Measurements from ENCODE around the gene HMCES. TPM values are rescaled to one million over a fixed set of nuclear protein-coding genes. Genes with fewer than 3 reads are reported as not detected.

Gene HMCES
- total and polyA plus RNA-seq, 2 of the 13 experiments (the other 11 are each of a cell fraction or from before 2014, with no cell fraction given), result 16.1 to 37.5 TPM

- TF ChIP-seq ZNF773 (CRISPR knock-in tag; IDR thresholded peaks at IDR 0.05; ENCODE audit: borderline replicate concordance) (no peak), UBTF (CRISPR knock-in tag; IDR thresholded peaks at IDR 0.05) (peak; percentile 57), CEBPB (IDR thresholded peaks at IDR 0.05; ENCODE audit: borderline replicate concordance, low read depth, low read length) (peak; percentile 47; the same call in 1 of the 2 replicates), ZIK1 (CRISPR knock-in tag; IDR thresholded peaks at IDR 0.05; ENCODE audit: borderline replicate concordance, low read depth) (0 out of 2 replicates have a peak, but pooled peaks have one; percentile 32), GATAD2A (CRISPR knock-in tag; IDR thresholded peaks at IDR 0.05) (0 out of 2 replicates have a peak, but pooled peaks have one; percentile 24), ZNF382 (CRISPR knock-in tag; IDR thresholded peaks at IDR 0.05; ENCODE audit: borderline replicate concordance) (no peak)
These were observed 47.5 kb downstream of the HMCES start (continued) for GRCh38 chr3:129326138-129326537.

DNA sequence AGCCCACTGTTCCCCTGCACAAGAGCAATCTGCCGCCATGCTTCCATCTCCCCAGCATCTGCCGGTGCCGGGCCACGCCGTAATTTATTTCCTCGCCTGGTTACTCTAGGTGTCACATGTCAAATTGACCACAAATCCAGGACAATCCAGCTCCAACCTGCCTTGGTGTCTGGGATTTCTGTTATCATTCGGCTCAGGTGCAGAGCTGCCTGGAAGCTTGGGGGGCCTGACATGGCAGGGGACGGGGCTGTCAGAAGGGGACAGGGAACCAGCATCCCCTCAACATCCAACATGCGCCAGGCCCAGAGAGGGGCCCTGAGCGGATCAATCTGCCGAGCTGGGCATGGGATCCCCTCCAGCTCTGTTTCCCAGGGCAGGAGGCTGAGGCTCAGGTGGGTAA, 47.9 kb downstream of the HMCES start:
- Histone ChIP-seq H3K79me2 (ENCODE audit: insufficient read depth, low read length) (no peaks in the 10 kb centered on the region), H3K4me3 (replicated peaks in 1 of 3; ENCODE audit: insufficient read depth in 1 of 3, low read depth in 2 of 3, low read length in 3 of 3) (no peak overlapping the region; a peak in 1 of 6 replicates), H3K27ac (ENCODE audit: extremely low read length, insufficient read depth, low read length) (no peak overlapping the region), H4K20me1 (ENCODE audit: insufficient read depth, low read length) (no peaks in the 10 kb centered on the region), H2AFZ (ENCODE audit: low read length) (no peak overlapping the region), H3K36me3 (replicated peaks in 1 of 2; ENCODE audit: control insufficient read depth in 1 of 2, insufficient read depth in 2 of 2, low read length in 2 of 2) (no peaks in the 10 kb centered on the region), H3K9ac (ENCODE audit: insufficient read depth, low read depth, low read length) (peak overlapping the region; percentile 35; the same call in 1 of the 2 replicates), H3K9me3 (ENCODE audit: low read length) (no peaks in the 10 kb centered on the region), H3K27me3 (ENCODE audit: control insufficient read depth in 1 of 2, insufficient read depth in 2 of 2, low read length in 2 of 2) (peaks cover 0 to 3% of the 10 kb centered on the region in 2 experiments; a peak in 2 of 5 replicates), H3K4me1 (ENCODE audit: insufficient read depth, low read length) (peaks cover 69% of the 10 kb centered on the region), H3K4me2 (ENCODE audit: low read depth, low read length) (0 out of 2 replicates have a peak overlapping the region, but pooled peaks have one; percentile 52)
- CTCF ChIA-PET (ENCODE audit: low intra/inter-chr PET ratio, low total read pairs), result no interaction called here
- DNase-seq (ENCODE audit: low spot score), result no peak
- POLR2A ChIA-PET, result interaction anchor here (4.6 kb wide), 1 partner anchor 10 kb away, joined by 33 read pairs; a partner anchor contains a TSS
- BruUV-seq (replicated peaks), result no TSS peak
- no peak for ATAC-seq
- intact Hi-C loops (cut with micrococcal nuclease; ENCODE audit: unreplicated experiment) (no loop called here), in situ Hi-C loops (cut with HindIII; ENCODE audit: extremely low pct_ligation_motif_present, low pct_unique_long_range_greater_than_20kb) (no loop called here)
- TF ChIP-seq SNAPC5 (CRISPR knock-in tag; IDR thresholded peaks at IDR 0.05; ENCODE audit: borderline replicate concordance), result no peak
- 0 out of 2 replicates have a peak, but pooled peaks have one; percentile 5 for TF ChIP-seq UBTF (CRISPR knock-in tag; IDR thresholded peaks at IDR 0.05)
- no peak for FAIRE-seq
- WGBS (ENCODE audit: low lambda C conversion rate), result 84% methylated on average over 7 of the region's 11 CpGs
